Spleen (tissue), 11 donors: ENCODE measurements around the gene USP30. TPM values are rescaled to one million over a fixed set of nuclear protein-coding genes. Genes with fewer than 3 reads are reported as not detected.

Source experiments
- DNase-seq: peaks from one replicate; pipeline ENCODE4 v3.0.0-alpha.2; 2020
- H3K27ac ChIP-seq, 8 donors: fragments of 200-600 bp; sonication (generic) in 7 of 8; 1 replicate in 4 of 8; 2 replicates in 4 of 8; pipeline versions ENCODE4 v1.5.0 to v1.8.0; 2016 to 2021; ENCODE audit warnings: inconsistent platforms in 4 of 8, mild to moderate bottlenecking in 4 of 8, moderate library complexity in 1 of 8
- H3K27me3 ChIP-seq, 7 donors: fragments of 200-600 bp; sonication (generic) in 6 of 7; replicated peaks in 1 of 7; 1 replicate in 4 of 7; 2 replicates in 3 of 7; pipeline versions ENCODE4 v1.5.0 to v1.8.0; 2016 to 2021; ENCODE audit warnings: inconsistent platforms in 3 of 7, mild to moderate bottlenecking in 1 of 7
- H3K36me3 ChIP-seq, 6 donors: fragments of 200-600 bp; sonication (generic) in 5 of 6; 1 replicate in 4 of 6; 2 replicates in 2 of 6; pipeline versions ENCODE4 v1.5.0 to v1.8.0; 2016 to 2021; ENCODE audit warnings: inconsistent platforms in 2 of 6
- H3K4me1 ChIP-seq, 6 donors: fragments of 200-600 bp; sonication (generic) in 5 of 6; 1 replicate in 3 of 6; 2 replicates in 3 of 6; pipeline versions ENCODE4 v1.5.0 to v1.8.0; 2016 to 2021; ENCODE audit warnings: inconsistent platforms in 3 of 6
- H3K4me3 ChIP-seq, 8 donors: fragments of 200-600 bp; sonication (generic) in 7 of 8; 1 replicate in 4 of 8; 2 replicates in 4 of 8; pipeline versions ENCODE4 v1.5.0 to v1.8.0; 2016 to 2021; ENCODE audit warnings: inconsistent platforms in 4 of 8, mild to moderate bottlenecking in 4 of 8, moderate library complexity in 2 of 8
- H3K9me3 ChIP-seq, 8 donors: fragments of 200-600 bp; sonication (generic) in 7 of 8; 1 replicate in 4 of 8; 2 replicates in 4 of 8; pipeline versions ENCODE4 v1.5.0 to v1.8.0; 2016 to 2021; ENCODE audit warnings: inconsistent platforms in 4 of 8
- CTCF ChIP-seq, 11 experiments: fragments of 200-600 bp in 7 of 11; fragments of 450-650 bp in 4 of 11; sonication (generic) in 4 of 11; IDR thresholded peaks in 8 of 11; conservative IDR thresholded peaks in 3 of 11; 1 replicate in 7 of 11; 2 replicates in 4 of 11; pipeline versions ENCODE4 v1.4.0 to v1.8.0; 2016 to 2021; ENCODE audit warnings: antibody characterized with exemption in 11 of 11, inconsistent platforms in 4 of 11, mild to moderate bottlenecking in 1 of 11
- POLR2A ChIP-seq, 3 donors: fragments of 450-650 bp; IDR thresholded peaks; one replicate each; pipeline ENCODE4 v1.5.1; 2017; ENCODE audit warnings: antibody characterized with exemption in 3 of 3, mild to moderate bottlenecking in 1 of 3
- POLR2AphosphoS5 ChIP-seq, 3 donors: sonication (generic); formaldehyde crosslinking; IDR thresholded peaks; one replicate each; pipeline ENCODE4 v1.5.1; 2017; ENCODE audit warnings: antibody characterized with exemption in 3 of 3
- WGBS, 5 donors: extraction: QIAGEN DNeasy Blood & Tissue Kit in 3 of 5; methylation state at CpG; one replicate each; pipeline versions ENCODE4 v1.1.5 to v1.1.7; 2013 to 2018; 5-methylcytosine and 5-hydroxymethylcytosine counted together
- intact Hi-C: fragments of 100-400 bp; cut with DNase I; formaldehyde crosslinking; loops from one replicate; pipeline ENCODE4 v1.15.0; 2023; ENCODE audit warnings: low total_unique reads
- polyA plus RNA-seq, 3 donors: library from polyadenylated mRNA; stranded (reverse); fragments of 200-250 nt; gene quantifications; one replicate each; pipeline ENCODE4 v1.2.1, GENCODE V29; 2013
- total RNA-seq, 7 donors: library from RNA; depleted of rRNA in 3 of 7; stranded (reverse); fragments of >200 nt in 3 of 7; fragmentation: NEBNext Ultra II Directional in 4 of 7; extraction: Animal tissue kit (Norgen Biotek cat#: 25700) in 4 of 7; gene quantifications; one replicate each; pipeline versions ENCODE4 v1.1.0 to v1.2.1, GENCODE V29; 2016 to 2021
- donor health status: healthy with polysubstance abuse.
- donor health status: DM: no; HTN: no; CAD: no; lungs with moderate emphysema.
- donor health status: DM: no; HTN: no; CAD: no.
- donor health status: Bipolar disorder and iron deficiency.
- donor health status: healthy.
- donor health status: DM: no; HTN: no; CAD: no.
- donor health status: DM: yes; HTN: yes; CAD: no.

The USP30 gene
- total and polyA plus RNA-seq, 10 donors, result 3.9 to 23.2 (median 11.5) TPM

GRCh38 chr12:109102491-109102890 lies 50.1 kb downstream of the USP30 start:
- no peak for TF ChIP-seq CTCF (IDR thresholded peaks at IDR 0.05 in 8 of 11, conservative IDR thresholded peaks at IDR 0.05 in 3 of 11)
- no peak for TF ChIP-seq POLR2AphosphoS5 (IDR thresholded peaks at IDR 0.05)
- no peak for TF ChIP-seq POLR2A (IDR thresholded peaks at IDR 0.05)
- Histone ChIP-seq H3K27me3 (no peaks in the 10 kb centered on the region), H3K4me3 (no peak overlapping the region), H3K9me3 (no peaks in the 10 kb centered on the region), H3K27ac (no peak overlapping the region), H3K4me1 (peaks cover 2 to 42% (median 27%) of the 10 kb centered on the region in 6 donors), H3K36me3 (peaks cover 0 to 70% (median 49%) of the 10 kb centered on the region in 6 donors)
- intact Hi-C loops, result no loop called here
- no peak for DNase-seq
- 90 to 97% (median 93%) methylated on average over 3 of the region's 3 CpGs for WGBS, 5 donors

GRCh38 chr12:109105176-109105575 lies 52.8 kb downstream of the USP30 start:
- Histone ChIP-seq H3K27me3 (no peaks in the 10 kb centered on the region), H3K36me3 (peaks cover 0 to 97% (median 67%) of the 10 kb centered on the region in 6 donors), H3K9me3 (no peaks in the 10 kb centered on the region), H3K27ac (no peak overlapping the region), H3K4me1 (peaks cover 0 to 19% (median 4%) of the 10 kb centered on the region in 6 donors), H3K4me3 (no peak overlapping the region)
- intact Hi-C loops, result no loop called here
- TF ChIP-seq POLR2AphosphoS5 (IDR thresholded peaks at IDR 0.05) (no peak), CTCF (IDR thresholded peaks at IDR 0.05 in 8 of 11, conservative IDR thresholded peaks at IDR 0.05 in 3 of 11) (no peak), POLR2A (IDR thresholded peaks at IDR 0.05) (no peak)
- 89 to 99% (median 97%) methylated on average over 5 of the region's 5 CpGs for WGBS, 5 donors
- DNase-seq, result no peak

- DNase-seq, result peak; percentile 59
- intact Hi-C loops, result no loop called here
- H3K27ac ChIP-seq, result peak overlapping the region; percentile 27 to 93 (median 85)
- TF ChIP-seq CTCF (IDR thresholded peaks at IDR 0.05 in 8 of 11, conservative IDR thresholded peaks at IDR 0.05 in 3 of 11), result no peak
- no peak for TF ChIP-seq POLR2AphosphoS5 (IDR thresholded peaks at IDR 0.05)
- no peak for TF ChIP-seq POLR2A (IDR thresholded peaks at IDR 0.05)
- 88 to 93% (median 93%) methylated on average over 6 of the region's 6 CpGs for WGBS, 5 donors
- H3K9me3 ChIP-seq, result no peaks in the 10 kb centered on the region
- H3K27me3 ChIP-seq, result no peaks in the 10 kb centered on the region
- H3K4me3 ChIP-seq, result no peak overlapping the region
- peaks cover 0 to 56% (median 42%) of the 10 kb centered on the region in 6 donors for H3K36me3 ChIP-seq
- peaks cover 0 to 49% (median 28%) of the 10 kb centered on the region in 6 donors for H3K4me1 ChIP-seq
Observed at GRCh38 chr12:109109746-109110350, 57.5 kb downstream of the USP30 start.

GRCh38 chr12:109110988-109111495 lies 58.7 kb downstream of the USP30 start:
- Histone ChIP-seq H3K4me3 (peak overlapping the region; percentile 8 to 73 (median 46)), H3K27me3 (no peaks in the 10 kb centered on the region), H3K27ac (peak overlapping the region; percentile 55 to 93 (median 85)), H3K4me1 (peaks cover 10 to 61% (median 36%) of the 10 kb centered on the region in 6 donors), H3K36me3 (peaks cover 0 to 44% (median 30%) of the 10 kb centered on the region in 6 donors), H3K9me3 (no peaks in the 10 kb centered on the region)
- TF ChIP-seq CTCF (IDR thresholded peaks at IDR 0.05 in 8 of 11, conservative IDR thresholded peaks at IDR 0.05 in 3 of 11) (no peak), POLR2AphosphoS5 (IDR thresholded peaks at IDR 0.05) (peak; percentile 84 to 92 (median 91)), POLR2A (IDR thresholded peaks at IDR 0.05) (peak in 1 of 3 donors; percentile 12)
- intact Hi-C loops, result no loop called here
- peak; percentile 91 for DNase-seq
- 14 to 46% (median 34%) methylated on average over 24 to 28 of the region's 28 CpGs for WGBS, 5 donors
